NOMO-1 treated with DMSO at 0.1 percent for 48 hours (cell line): ENCODE results near the gene UNKL.

Experiments
- DNase-seq: peaks from one replicate; lab custom pipeline; 2025; ENCODE audit not compliant: unreplicated experiment; lab: John Stamatoyannopoulos, UW

The UNKL gene

GRCh38 chr16:1407753-1408152 lies 6.8 kb downstream of the UNKL start:
- DNase-seq: no peak

DNA sequence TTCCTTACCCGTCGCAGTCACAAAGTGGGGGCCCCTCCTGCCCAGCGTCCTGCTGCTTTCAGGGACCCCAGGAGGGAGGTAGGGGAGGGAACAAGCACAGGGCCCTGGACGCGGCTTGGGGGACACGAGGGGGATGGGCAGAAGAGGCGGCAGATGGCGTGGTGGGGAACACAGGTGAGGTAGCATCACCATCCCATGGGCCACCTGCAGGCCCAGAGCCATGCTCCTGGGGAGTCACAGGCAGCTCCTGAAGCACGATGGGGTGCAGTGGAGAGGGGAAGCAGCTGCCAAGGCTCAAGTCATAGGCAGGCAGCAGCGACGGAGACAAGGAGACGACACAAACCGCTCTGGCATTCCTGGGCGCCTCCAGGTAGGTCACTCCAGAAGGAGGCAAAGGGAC lies 10.8 kb downstream of the UNKL start:
- no peak for DNase-seq

DNA sequence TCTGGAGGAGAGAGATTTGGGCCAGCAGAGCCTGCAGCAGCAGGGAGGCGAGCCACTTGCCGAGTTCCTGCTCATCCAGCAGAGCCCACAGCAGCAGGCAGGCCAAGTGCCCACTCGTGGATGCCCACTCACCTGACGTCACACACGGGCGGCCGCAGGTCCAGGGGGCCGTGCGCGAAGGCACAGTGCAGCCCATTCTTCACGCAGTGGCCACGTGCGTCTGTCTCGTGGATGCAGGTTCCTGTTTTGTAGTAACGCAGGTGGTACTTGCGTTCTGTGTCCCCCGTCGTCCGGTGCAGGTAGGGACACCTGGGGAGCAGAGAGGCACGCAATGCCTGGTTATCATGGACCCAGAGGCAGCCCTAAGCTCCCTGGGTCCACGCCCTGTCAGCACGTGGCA lies 11.5 kb downstream of the UNKL start:
- no peak for DNase-seq

DNA sequence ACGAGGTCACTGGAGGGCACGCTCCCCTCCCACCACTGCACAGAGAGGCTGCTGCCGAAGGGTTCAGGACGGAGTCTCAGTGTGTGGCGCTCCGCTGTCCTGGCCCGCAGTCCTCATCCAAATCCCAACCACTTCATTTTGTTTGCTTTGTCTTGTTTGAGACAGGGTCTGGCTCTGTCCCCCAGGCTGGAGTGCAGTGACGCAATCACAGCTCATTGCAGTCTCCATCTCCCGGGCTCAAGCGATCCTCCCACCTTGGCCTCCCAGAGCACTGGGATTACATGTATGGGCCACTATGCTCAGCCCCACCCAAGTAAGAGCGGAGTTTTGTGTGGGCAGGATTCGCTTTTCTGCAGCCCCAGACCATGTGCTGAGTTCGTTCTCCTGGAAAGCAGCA lies 12.7 kb downstream of the UNKL start:
- DNase-seq: no peak

- DNase-seq: no peak
These were observed 13.3 kb downstream of the UNKL start for GRCh38 chr16:1401061-1401757.

DNA sequence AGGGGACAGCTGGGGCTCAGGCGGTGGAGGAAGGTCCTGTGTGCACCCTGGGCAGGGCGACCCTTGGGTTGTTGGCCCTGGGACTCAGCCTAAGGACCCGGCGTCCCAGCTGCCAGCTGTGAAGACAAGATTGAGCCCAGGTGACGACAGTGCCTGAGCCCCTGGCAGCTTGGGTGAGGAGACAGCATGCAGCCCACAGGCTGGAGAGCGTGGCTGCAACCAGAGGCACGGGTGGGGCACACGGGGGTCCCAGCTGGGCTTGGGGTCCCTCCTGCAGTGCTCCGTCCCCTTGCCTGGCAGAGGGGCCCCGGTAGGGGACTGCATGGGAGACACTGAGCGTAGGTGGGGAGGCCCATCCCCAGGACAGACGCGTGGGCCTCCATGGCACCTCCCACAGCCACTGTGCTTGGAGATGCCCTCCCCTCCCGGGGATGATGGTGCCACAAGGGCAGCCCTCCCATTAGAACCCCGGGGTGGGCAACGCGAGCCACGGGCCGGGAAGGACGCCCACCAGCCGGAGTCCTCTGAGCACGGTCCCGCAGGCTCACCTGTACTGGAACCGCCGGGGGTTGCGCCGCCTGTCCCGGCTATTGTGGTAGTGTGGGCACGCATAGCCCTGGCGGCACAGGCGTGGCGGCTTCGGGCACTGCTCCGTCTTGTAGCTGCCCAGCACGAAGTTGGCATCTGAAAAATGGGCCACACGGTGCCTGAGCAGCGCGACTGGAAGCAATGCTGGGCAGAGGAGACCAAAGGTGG lies 15.5 kb downstream of the UNKL start:
- DNase-seq: no peak

GRCh38 chr16:1398351-1398750 lies 16.2 kb downstream of the UNKL start:
- DNase-seq: no peak

- no peak for DNase-seq
These were observed 16.7 kb downstream of the UNKL start for GRCh38 chr16:1397779-1398178.

- no peak for DNase-seq
These were observed 19.0 kb downstream of the UNKL start for GRCh38 chr16:1395444-1396031.

DNA sequence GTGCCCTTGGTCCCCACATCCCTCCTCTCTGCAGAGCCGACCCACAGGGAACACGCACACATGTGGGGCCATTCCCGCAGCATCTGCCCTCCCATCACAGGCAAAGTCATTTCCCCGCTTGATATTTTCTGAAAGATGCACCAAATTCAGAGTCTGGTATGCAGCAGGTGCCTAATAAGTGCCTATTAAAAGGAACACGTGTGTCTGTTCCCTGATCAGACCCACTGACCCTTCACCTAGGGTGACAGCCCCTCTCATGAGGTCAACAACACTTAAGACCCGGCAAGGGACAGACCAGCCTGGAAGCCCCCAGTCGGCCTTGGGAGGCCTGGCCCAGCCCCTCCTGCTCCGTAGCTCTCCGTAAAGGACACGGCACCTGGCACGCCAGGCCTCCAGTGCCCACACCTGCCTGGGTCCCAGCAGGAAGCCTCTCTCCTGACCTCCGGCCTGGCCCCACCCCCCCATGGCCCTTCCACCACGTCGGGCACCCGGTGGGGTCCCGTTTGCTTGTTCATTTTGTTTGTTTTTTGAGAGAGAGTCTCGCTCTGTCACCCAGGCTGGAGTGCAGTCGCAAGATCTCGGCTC lies 20.0 kb downstream of the UNKL start:
- DNase-seq: no peak

GRCh38 chr16:1393613-1394176 lies 20.8 kb downstream of the UNKL start:
- DNase-seq: no peak

GRCh38 chr16:1392826-1393225 lies 21.7 kb downstream of the UNKL start:
- no peak for DNase-seq

DNA sequence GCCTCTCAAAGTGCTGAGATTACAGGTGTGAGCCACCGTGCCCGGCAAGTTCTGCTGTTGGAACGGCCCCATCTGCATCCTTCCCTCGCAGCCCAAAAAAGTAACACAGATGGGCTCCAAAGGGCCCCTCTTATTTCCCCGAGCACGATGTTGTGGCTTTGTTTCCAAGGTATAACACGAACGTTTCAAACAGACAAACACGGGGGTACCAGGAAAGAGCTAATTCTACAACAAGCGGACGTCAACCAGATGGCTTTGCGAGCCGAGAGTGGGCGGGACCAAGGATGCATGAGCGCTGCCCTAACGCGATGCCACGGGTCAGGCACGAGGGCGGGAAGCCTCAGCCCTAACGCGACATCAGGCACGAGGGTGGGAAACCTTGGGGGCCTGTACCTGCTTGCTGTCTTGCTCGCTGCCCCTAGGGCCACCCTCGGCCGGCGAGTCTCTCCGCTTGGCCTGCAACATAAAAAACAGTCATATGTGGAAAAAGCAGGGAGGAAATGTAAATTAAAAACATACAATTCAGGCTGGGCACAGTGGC lies 24.2 kb downstream of the UNKL start:
- no peak for DNase-seq

- no peak for DNase-seq
These were observed 24.7 kb downstream of the UNKL start for GRCh38 chr16:1389762-1390161.

GRCh38 chr16:1387331-1387730 lies 27.2 kb downstream of the UNKL start:
- DNase-seq: no peak

- DNase-seq: no peak
These were observed 29.3 kb downstream of the UNKL start for GRCh38 chr16:1385232-1385631.

DNA sequence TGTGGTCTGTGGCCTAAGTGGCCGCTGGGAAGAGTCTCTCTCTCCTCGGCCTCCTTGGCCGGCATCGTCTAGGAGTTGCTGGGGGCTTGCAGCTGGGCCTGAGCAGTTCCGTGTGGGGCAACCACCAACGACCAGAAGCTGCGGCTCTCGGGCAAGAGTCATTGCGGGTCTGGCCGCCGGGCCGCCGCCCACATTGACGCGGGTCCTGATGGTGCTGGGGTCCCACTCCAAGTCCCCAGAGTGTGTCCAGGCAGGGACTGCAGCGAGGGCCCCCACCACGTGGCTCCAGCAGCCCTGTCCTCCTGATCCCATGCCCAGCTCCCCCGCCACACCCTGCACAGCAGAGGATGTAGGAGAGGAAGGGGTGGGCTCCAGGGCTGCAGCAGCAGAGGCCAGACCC lies 30.9 kb downstream of the UNKL start:
- DNase-seq: no peak

- DNase-seq: no peak
These were observed 32.7 kb downstream of the UNKL start for GRCh38 chr16:1381612-1382406.

GRCh38 chr16:1380195-1380594 lies 34.3 kb downstream of the UNKL start:
- DNase-seq: no peak

- peak; percentile 30 for DNase-seq
These were observed 35.0 kb downstream of the UNKL start for GRCh38 chr16:1379304-1380076.
